ENCODE data around the gene NCK2.

- no peak for TF ChIP-seq CTCF (IDR thresholded peaks at IDR 0.05)
- no peak for TF ChIP-seq POLR2A (IDR thresholded peaks at IDR 0.05)
These were observed 180.7 kb downstream of the NCK2 start for GRCh38 chr2:105925390-105925789.

All from esophagus squamous epithelium (tissue), 4 donors.